GM21619 (cell line): ENCODE data around the gene PLTP.
"Not testable (repeated sequence)": the region's sequence is repeated elsewhere in the genome, so short reads cannot be mapped to it uniquely, and the experiment has no call there.

Experiments
- ATAC-seq: cut with Tn5 transposase; IDR thresholded peaks from one replicate; pipeline ENCODE4 v1.9.1; 2021; ENCODE audit not compliant: unreplicated experiment

PLTP gene, protein sequence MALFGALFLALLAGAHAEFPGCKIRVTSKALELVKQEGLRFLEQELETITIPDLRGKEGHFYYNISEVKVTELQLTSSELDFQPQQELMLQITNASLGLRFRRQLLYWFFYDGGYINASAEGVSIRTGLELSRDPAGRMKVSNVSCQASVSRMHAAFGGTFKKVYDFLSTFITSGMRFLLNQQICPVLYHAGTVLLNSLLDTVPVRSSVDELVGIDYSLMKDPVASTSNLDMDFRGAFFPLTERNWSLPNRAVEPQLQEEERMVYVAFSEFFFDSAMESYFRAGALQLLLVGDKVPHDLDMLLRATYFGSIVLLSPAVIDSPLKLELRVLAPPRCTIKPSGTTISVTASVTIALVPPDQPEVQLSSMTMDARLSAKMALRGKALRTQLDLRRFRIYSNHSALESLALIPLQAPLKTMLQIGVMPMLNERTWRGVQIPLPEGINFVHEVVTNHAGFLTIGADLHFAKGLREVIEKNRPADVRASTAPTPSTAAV

DNA sequence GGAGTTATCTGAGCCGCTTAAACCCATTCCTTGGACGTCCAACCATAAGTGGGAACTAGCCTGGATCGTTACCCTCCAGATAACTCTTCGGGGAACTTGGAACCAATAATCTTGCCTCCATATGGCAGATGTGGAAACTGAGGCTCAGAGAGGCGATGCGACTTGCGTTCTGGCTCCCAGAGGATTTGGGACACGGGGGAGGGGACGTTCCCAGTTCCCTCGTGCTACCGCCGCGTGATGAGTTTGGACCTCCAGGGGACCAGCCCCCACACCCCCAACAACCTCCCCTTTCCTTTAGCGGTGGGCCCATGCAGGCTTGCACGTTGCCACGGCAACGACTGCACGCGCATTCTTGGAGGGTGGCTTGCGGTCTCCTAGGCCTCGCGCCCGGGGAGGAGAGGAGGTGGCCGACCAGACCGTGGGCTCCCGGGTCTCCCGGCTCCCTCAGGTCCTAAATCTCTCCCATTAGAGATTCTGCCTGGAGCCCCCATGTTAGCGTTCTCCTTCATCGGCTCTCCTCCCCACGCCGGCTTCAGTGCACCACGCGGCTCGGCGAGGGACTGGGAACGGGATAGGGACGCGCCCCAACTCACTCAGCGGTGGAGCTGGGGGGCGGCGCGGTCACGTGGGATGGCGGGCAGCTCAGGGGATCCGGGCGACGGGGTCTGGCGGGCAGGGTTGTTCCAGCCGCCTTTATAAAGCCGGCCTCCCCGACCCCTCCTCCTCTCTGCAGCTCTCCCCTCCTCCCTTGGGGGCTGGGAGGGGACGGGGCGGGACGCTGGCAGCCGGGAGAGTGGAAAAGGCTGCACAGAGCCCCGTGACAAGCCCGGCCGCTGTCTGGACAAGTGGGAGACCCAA is at the start of gene PLTP:
PLTP (minus strand) TSS at position 670 of the 858 bp plus-strand sequence. CDS start 703 bp downstream, outside the sequence.
- no peak for ATAC-seq

DNA sequence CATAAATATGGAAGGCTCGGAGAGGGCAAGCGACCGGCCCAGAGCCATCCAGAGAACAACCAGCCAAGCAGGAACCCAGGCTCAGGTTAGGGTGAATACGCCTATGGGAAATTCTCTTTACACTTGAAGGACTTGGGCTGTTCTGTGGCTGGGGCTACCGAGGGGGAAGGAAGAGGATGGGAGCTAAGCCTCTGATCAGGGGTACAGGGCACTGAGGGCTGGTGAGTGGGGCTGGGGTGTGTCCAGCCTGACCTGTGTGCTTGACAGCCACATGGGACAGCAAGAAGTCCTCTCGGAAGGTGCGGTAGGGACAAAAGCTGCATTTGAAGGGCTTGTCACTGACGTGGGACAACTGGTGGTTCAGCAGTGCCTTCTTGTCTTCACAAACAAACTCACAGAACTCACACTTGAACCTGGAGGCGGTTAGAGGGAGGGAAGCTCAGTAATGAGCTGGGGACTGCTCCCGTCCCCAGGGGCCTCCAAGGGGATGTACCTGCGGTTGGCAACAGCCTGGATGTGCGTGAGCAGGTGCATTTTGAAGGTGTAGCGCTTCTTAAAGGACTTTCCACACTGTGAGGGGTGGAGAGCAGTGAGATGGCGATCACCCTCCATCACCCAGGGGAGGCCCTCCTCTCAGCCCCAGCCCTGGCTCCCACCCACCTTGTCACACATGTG is 48.1 kb upstream of the PLTP start:
- peak; percentile 48 for ATAC-seq

DNA sequence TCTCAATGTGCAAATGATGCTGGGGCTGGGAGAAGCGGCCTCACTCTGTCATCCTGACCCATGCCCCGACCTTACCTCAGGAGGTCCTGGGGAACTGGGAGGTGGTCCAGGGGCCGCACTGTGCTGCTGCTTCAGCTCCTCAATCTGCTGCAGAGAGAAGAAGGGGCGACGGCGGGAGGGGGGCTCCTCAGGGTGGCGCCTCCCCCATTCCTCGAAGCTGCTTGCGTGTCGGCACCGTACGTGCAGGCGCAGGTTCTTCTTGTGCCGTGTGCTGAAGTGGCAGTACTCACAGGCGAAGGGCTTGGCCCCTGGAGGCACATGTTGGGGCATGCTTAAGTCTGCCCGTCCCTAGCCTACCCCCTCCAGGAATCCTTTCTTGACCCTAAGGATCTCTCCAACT is 47.2 kb upstream of the PLTP start:
- ATAC-seq = no peak

DNA sequence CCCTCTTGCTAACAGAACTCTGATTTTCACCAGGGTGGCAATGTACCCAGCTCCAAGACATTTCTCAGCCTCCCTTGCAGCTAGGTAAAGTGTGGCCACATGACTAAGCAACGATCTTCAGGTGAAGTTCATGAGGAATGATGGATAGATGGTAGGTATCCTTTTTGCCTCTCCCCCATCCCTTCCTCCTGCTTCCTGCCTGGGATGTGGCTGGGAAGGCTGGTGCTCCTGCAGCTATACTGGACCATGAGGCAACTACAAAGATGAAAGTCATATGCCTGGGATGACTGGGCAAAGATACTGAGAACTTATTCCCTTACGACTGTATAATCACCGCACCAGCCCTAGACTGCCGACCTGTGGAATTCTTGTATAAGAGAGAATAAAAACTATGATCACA is 46.6 kb upstream of the PLTP start:
- ATAC-seq = no peak

DNA sequence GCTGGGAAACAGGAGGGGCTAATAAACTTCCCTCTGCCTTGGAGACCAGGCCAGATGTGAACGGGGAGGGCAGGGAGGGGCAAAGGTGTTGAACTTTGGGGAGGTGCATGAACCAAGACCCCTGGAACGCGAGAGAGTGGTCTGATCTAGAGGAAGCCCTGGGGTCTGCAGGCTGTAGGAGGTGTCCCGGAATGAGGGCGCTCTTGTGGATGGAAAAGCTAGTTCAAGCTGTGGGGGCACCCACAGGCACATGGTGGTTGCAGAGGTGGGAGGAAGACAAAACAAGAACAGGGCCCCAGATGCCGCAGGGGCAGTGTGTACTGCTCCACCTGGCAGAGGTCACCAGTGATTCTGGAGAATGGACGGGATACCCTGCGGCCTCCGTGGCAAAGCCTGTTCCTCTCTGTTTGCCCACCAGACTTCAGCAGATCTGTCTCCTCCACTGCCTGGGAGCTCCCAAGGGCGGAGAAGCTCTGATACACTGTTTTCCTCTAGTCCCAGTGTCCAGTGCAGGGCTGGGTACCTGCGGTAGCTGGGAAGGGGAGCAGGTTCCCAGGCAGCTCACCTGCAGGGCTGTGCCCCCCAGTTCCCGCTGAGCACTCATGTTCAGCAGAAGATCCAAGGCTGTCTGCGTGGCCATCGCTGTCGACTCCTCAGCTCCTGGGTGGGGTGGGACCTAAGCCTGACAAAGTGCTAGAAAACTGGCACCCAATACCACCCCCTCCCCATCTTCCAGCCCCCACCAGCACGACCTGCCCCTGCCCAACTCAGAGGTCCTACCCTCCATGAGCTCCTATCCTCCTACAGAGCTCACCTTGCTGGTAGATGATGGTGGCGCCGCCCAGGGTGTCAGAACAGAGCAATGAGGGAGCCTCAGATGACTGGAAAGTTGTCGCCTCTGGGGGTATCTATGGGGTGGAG is 45.3 kb upstream of the PLTP start:
- no peak for ATAC-seq

DNA sequence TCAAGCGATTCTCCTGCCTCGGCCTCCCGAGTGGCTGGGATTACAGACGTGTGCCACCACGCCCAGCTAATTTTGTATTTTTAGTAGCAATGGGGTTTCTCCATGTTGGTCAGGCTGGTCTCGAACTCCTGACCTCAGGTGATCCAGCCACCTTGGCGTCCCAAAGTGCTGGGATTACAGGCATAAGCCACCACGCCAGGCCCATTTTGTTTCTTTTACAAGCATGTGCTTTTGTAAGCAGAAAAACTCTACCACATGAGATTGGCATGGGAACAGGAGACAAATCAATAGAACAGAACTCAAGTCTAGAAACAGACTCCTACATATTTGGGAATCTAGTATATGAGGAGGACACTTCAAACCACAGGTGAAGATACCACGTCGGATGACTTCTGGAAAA is 44.4 kb upstream of the PLTP start:
- ATAC-seq = not testable (repeated sequence)

DNA sequence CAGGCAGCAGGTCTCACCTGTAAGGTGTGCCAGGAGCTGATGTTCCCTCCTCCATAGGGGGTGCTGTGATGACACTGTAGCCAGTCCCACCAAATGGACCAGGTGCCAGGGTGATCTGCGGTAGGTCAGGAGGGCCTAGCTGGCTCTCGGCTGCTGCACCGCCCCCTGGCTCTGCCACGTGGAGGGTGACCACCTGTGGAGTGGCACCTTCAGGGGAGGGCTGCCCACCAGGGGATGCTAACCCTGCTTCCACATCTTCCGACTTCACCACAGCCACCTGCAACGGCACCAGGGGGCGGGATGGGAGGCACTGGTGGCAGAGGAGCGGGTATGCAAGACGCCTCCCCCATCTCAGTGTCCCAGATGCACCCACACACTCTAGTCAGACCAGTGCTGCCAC is 41.7 kb upstream of the PLTP start:
- no peak for ATAC-seq

DNA sequence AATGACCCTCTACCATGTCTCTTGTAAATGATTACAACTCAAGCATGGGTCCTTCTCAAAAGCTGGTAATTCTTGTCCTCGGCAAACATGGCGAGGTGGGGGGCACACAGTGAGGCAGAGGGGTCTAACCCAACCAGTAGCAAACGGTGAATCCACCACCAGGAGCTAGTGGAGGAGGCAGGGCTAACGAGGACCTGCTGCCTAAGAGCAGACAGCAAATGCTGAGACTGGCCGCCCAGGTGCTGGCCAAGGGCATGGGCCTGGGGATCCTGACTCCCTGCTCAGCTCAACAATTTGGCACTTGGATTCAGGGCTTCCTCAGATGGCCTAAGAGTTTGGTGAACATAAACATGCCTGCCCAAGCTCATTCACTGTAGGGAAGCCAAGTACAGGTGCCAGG is 40.9 kb upstream of the PLTP start:
- ATAC-seq = no peak

DNA sequence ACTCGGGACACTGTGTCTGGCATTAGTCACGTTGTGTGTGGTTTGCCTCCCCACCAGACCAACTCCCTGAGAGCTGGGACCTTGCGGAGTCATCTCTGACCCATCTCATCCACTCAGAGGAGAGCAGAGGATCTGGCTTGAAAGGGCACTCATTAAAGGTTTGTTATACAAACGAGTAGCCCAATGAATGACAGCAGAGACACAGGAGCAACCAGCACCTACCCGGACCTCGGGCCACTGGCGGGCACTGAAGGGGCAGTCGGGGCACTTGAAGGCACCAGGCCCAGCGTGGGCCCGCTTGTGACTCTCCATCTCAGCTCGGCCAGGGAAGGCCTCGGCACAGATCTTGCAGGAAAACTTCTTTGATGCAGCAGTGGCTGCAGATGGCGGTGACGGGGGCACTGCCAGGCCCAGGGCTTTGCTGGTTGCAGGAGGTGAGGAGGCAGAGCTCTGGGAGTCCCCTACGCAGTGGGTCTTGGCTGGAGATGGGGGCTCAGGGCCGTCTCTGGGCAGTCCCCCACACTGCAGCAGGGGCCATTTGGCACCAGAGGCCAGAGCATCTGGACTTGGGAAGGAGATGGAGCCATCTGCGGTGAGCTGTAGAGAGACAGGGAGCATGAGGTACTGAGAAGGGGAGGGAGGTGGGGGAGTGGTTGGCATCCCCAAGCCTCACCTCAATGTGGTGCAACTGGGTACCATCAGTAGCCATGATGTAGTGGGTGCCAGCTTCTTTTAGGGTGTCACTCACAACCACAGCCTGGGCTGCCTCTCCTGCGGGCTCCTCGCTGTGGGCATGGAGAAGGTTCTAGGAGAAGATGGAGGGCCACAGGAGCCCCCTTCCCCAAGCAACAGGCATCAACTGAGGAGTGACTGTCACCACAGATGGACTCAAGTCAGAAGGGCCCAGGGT is 40.2 kb upstream of the PLTP start:
- ATAC-seq = no peak

DNA sequence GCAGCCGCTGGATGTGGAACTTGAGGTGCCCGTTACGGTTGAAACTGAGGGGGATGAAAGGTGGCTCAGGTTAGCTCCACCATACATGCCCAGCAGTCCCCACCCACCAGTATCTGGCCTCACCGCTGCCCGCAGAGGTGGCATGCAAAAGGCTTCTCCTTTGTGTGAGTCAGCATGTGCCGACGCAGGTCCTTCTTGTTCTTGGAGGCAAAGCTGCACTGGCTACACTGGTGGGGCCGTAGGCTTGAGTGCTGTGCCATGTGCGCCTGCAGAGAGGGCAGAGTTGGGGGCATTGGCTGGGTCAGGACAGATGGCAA is 38.3 kb upstream of the PLTP start:
- no peak for ATAC-seq

DNA sequence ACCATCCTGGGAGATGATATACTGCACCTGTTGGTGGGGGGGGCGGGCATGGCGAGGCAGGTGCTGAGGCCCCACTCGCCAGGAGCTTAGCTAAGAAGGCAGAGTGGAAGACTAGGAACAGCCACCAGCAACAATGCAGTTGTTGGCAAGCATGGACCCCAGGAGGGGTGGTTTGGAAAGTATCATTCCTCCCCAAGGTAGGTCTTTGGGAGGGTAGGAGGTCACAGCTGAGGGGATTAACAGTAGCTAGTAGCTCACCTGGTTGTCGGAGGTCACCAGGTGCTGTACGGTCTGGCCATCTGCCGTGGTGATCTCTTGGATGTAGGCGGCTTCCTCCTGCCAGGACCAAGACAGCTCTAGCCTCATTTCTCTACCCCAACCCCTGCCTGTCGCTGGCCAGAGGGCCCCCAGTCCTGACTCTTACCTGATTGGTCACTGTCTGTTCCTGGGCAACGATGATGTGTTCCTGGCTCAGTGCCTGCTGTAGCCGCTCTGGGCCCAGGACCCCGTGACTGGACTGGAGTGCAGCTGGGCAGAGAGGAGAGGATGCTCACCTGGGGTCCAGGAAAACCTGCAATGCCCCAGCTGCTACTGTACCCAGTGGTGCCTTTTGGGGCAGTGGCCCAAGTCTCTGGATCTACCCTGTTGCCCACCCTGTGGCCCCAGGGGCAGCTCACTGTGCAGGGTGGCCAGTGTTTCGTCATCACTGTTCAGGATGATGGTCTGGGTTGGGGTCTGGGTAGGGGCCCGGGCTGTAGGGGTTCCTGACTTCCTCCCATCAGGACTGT is 37.8 kb upstream of the PLTP start:
- no peak for ATAC-seq

DNA sequence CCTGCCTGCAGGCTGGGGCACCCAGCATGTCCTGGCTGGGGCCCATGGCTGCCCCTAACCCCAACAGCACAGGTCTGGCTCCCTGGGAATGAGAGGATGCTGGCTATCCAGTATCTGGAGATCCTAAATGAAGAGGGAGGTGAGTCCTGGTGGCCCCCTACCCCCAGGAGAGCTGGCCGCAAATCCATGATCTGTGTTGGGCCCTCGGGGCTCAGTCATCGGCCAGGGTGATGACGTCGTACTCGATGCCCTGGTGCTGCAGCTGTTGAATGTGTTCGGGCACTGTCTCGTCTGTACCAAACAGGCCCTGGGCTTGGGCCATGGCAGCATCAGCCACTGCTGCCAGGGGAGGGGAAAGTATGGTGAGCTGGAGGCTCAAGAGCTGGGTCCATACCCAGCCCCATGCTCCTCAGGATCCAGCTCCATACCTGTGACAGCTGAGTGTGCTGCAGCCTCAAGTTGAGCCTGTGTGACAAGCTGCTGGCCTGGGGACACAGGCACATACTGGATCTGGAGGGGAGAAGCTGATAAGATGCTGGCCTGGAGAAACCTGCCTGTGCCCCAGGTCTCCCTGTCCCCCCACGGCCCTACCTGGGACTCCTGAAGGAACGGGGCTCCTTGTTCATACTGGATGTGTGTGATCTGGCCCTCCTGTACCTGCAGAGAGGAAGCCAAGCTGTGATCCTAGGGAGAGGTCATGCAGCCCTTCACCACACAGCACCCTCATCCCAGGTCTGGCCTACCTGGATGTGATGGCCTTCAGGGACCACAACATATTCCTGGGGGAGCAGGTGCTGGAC is 37.0 kb upstream of the PLTP start:
- no peak for ATAC-seq

DNA sequence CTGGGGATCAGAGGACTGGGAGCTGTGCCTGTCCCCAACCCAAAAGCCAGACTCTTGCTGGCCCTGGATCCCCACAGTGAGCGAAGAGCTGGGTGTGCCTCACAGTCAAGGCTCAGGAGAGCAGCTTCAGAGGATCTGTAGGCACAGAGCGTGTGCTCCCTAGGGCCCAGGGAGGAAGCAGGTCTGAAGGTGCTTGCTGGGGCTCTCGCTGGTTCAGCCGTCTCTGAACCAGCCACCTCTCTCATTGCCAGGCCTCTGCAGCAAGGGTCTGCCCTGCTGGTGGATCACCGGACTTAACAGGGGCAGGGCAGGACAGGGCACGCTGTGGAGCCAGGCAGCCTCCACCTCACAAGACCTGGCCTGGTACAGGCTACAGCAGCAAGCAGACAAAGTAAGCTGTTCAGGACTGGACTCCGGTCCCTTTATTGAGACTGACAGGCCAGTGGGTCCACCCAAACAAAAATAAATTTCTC is 36.3 kb upstream of the PLTP start:
- no peak for ATAC-seq

DNA sequence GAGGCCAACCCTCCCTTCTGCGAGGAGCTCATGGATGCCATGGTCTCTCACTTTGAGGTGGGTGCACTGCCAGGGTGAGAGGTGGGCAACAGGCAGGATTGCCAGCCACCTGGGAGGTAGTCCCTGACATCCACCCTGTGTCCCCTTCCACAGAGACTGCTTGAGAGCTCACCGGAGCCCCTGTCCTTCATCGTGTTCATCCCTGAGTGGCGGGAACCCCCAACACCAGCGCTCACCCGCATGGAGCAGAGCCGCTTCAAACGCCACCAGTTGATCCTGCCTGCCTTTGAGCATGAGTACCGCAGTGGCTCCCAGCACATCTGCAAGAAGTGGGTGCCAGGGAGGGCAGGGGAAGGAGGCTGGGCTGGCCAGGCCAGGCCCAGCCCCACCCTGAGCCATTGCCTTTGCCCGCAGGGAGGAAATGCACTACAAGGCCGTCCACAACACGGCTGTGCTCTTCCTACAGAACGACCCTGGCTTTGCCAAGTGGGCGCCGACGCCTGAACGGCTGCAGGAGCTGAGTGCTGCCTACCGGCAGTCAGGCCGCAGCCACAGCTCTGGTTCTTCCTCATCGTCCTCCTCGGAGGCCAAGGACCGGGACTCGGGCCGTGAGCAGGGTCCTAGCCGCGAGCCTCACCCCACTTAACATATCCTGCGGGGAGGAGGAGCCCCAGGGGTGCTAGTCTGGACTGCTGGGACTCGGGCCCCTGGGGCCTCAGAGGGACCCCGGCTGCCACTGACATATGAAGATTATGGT is 35.3 kb upstream of the PLTP start:
- no peak for ATAC-seq

DNA sequence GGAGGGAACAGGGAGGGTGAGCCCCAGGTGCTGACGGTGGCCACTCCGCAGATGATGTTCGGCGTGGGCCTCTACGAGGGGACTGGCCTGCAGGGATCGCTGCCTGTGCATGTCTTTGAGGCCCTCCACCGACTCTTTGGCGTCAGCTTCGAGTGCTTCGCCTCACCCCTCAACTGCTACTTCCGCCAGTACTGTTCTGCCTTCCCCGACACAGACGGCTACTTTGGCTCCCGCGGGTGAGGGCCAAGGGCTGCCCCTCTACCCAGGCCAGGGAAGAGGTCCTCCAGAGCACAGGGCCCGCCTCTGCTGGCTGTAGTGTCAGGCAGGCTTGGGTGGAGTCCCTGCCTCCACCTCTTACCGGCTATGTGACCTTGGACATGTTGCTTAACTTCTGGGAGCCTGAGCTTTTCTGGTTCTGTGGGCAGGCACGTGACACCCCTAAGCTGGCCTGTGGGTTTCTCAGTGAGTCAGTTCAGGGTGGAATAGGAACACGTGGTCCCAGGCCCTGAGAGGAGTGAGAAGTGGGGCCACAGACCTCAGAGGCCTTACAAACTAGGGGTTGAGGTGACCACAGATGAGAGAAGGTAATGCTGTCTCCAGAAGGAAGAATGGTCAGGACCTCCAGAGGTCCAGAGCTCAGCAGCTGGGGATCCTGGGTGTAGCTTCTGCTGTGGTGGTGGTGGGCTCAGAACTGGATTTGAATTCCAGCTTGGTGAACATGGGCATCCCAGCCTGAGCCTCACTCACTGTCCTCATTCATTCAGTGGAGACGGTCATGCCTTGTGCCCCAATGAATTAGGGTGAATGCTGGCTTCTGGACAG is 34.4 kb upstream of the PLTP start:
- ATAC-seq = no peak

DNA sequence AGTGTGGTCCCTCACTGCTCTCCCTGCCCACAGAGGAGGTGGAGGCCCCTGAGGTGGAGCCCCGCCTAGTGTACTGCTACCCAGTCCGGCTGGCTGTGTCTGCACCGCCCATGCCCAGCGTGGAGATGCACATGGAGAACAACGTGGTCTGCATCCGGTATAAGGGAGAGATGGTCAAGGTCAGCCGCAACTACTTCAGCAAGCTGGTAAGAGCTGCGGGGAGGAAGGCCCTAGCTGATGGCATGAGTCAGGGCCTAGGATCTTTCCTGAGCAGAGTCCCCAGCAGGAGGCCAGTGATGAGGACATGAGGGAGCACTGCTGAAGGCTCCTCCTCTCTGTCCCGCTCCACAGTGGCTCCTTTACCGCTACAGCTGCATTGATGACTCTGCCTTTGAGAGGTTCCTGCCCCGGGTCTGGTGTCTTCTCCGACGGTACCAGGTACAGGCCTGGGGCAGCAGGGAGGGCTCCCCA is 33.8 kb upstream of the PLTP start:
- no peak for ATAC-seq
